ENCODE data around the gene ARX.

The ARX gene

GRCh38 chrX:24985120-24985519 lies 30.6 kb downstream of the ARX start:
- TF ChIP-seq CTCF (IDR thresholded peaks at IDR 0.05), result no peak
- H3K4me3 ChIP-seq, result no peak overlapping the region
- DNase-seq (ENCODE audit: low spot score), result no peak
- H3K27ac ChIP-seq, result no peak overlapping the region

DNA sequence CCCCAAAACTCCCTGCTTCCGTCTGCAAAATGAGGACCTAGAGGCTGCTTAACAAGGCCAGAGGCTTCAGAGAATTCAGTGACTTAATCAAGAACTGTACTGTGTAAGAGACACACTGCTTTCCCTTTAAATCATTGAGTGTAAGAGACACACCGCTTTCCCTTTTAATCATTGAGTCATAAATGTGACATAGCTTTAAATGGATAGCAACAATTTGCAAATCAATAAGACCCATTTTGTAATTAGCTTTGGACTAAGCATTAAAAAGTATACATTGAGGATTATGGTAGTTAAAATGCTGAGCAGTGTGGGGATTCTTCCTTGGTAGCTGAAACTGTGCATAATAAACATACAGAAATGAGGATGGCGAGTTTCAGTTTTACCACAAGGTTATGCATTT lies 31.8 kb downstream of the ARX start:
- DNase-seq (ENCODE audit: low spot score), result no peak
- H3K27ac ChIP-seq, result no peak overlapping the region
- no peak for TF ChIP-seq CTCF (IDR thresholded peaks at IDR 0.05)

GRCh38 chrX:24982306-24982965 lies 33.3 kb downstream of the ARX start:
- DNase-seq (ENCODE audit: low spot score), result no peak
- Histone ChIP-seq H3K27ac (no peak overlapping the region), H3K4me3 (no peak overlapping the region)
- no peak for TF ChIP-seq CTCF (IDR thresholded peaks at IDR 0.05)

More for the DNA sequence above, 31.8 kb downstream of the ARX start:
- H3K4me3 ChIP-seq, result no peak overlapping the region

DNA sequence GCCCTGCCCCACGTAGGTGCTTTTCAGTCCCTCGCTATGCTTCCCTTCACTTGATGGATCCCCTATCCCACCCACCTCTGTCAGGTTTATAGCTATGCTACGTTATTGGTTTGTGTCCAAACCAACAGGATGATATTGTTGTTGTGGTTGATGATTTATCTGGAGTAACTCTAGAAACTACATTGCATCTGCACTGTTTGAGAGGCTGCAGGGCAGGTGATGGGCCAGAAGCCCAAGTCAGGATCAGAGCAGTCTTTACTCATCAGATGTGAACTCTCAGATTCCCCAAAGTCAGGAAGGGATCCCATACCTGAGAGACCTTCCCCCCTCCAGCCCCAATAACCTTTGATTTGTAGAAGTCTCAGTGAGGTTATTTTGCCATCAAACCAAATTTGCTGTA lies 34.7 kb downstream of the ARX start:
- TF ChIP-seq CTCF (IDR thresholded peaks at IDR 0.05), result no peak
- DNase-seq (ENCODE audit: low spot score), result no peak
- Histone ChIP-seq H3K4me3 (no peak overlapping the region), H3K27ac (no peak overlapping the region)

DNA sequence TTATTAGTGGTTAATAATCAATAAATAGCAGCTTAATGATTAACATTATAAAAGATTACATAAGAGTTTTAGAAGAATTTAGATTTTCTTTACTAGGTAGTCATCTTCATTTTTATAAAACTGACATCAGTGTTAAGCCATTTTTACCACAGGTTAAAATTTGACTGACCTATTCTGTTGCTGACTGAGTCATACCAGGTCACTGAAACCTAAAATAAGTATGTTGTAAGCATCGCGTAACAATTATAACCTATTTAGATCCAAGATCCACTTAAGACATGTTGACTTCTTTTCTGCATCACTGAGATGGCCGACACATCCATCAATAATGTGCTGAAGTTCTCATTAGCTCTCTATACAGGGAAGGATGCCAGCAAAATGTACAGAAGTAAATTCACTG lies 36.7 kb downstream of the ARX start:
- Histone ChIP-seq H3K27ac (no peak overlapping the region), H3K4me3 (no peak overlapping the region)
- DNase-seq (ENCODE audit: low spot score), result no peak
- TF ChIP-seq CTCF (IDR thresholded peaks at IDR 0.05), result no peak

GRCh38 chrX:24969812-24970211 lies 46.0 kb downstream of the ARX start:
- no peak for DNase-seq (ENCODE audit: low spot score)
- Histone ChIP-seq H3K4me3 (no peak overlapping the region), H3K27ac (no peak overlapping the region)
- TF ChIP-seq CTCF (IDR thresholded peaks at IDR 0.05), result no peak

- TF ChIP-seq CTCF (IDR thresholded peaks at IDR 0.05), result no peak
- DNase-seq (ENCODE audit: low spot score), result no peak
- Histone ChIP-seq H3K4me3 (no peak overlapping the region), H3K27ac (no peak overlapping the region)
Observed at GRCh38 chrX:24965372-24965771, 50.4 kb downstream of the ARX start.
